Measurements from ENCODE around the gene REM1.
"Not testable (repeated sequence)": the region's sequence is repeated elsewhere in the genome, so short reads cannot be mapped to it uniquely, and the experiment has no call there.

REM1 gene

DNA sequence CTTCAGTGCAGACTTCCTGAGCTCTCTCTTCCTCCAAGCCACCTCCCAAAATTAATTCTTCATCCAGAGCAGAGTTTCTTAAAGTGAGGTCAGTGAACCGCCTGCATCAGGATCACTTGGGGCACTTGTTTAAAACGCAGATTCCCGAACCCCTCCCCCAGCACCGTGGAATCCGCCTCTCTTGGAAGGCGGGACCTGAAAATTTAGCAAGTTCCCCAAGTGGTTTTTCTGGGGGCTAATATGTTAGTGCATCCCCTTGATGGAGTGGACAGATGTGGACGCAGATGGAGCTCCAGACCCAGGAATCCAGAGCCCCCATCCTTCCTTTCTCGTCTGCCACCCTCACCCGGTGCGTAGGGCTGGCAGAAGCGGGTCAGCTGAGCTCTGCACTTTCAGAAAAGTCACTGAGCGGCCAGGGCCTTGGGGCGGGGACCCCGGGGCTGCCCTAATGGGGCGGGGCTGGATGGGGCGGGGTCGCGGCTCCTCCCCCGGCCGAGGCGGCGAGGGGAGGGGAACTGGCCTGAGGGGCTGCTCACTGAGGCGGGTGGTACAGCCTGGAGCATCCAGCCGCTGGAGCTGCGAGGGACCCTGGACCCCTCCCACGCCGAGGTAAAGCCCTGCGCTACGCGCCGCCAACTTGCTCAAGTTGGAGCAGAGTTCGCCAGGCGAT lies at the start of gene REM1, which contains the start of gene DEFB124:
TSS of gene REM1 (plus strand) at position 531 of the 670 bp plus-strand sequence. CDS start 1,158 bp downstream, outside the sequence.
TSS of gene DEFB124 (minus strand) at position 370 of the 670 bp plus-strand sequence. CDS start 2,114 bp downstream, outside the sequence.
- Mint-ChIP-seq H3K36me3 (ENCODE audit: low read depth) (peaks cover 4% of the 10 kb centered on the region), H3K27me3 (peaks cover 51% of the 10 kb centered on the region), H3K27ac (no peak within 1 kb of the TSS), H3K9me3 (peaks cover 4% of the 10 kb centered on the region), H3K4me1 (ENCODE audit: low read depth) (peaks cover 15% of the 10 kb centered on the region), H3K4me3 (no peak within 1 kb of the TSS)

GRCh38 chr20:31425797-31426196 lies 49.3 kb upstream of the REM1 start:
- H3K4me1 Mint-ChIP-seq (ENCODE audit: low read depth): no peaks in the 10 kb centered on the region
- H3K4me3 Mint-ChIP-seq: no peak overlapping the region
- H3K27me3 Mint-ChIP-seq: peaks cover 6% of the 10 kb centered on the region
- H3K9me3 Mint-ChIP-seq: no peaks in the 10 kb centered on the region
- no peaks in the 10 kb centered on the region for H3K36me3 Mint-ChIP-seq (ENCODE audit: low read depth)
- no peak overlapping the region for H3K27ac Mint-ChIP-seq

DNA sequence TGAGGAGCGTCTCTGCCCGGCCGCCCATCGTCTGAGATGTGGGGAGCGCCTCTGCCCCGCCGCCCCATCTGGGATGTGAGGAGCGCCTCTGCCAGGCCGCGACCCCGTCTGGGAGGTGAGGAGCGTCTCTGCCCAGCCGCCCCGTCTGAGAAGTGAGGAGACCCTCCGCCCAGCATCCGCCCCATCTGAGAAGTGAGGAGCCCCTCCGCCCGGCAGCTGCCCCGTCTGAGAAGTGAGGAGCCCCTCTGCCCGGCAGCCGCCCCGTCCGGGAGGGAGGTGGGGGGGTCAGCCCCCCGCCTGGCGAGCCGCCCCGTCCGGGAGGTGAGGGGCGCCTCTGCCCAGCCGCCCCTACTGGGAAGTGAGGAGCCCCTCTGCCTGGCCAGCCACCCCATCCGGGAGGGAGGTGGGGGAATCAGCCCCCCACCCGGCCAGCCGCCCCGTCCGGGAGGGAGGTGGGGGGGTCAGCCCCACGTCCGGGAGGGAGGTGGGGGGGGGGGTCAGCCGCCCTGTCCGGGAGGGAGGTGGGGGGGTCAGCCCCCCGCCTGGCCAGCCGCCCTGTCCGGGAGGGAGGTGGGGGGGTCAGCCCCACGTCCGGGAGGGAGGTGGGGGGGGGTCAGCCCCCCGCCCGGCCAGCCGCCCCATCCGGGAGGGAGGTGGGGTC lies 48.1 kb upstream of the REM1 start:
- not testable (repeated sequence) for H3K4me3 Mint-ChIP-seq; H3K9me3 Mint-ChIP-seq; H3K4me1 Mint-ChIP-seq (ENCODE audit: low read depth); H3K27me3 Mint-ChIP-seq; H3K27ac Mint-ChIP-seq; H3K36me3 Mint-ChIP-seq (ENCODE audit: low read depth)

DNA sequence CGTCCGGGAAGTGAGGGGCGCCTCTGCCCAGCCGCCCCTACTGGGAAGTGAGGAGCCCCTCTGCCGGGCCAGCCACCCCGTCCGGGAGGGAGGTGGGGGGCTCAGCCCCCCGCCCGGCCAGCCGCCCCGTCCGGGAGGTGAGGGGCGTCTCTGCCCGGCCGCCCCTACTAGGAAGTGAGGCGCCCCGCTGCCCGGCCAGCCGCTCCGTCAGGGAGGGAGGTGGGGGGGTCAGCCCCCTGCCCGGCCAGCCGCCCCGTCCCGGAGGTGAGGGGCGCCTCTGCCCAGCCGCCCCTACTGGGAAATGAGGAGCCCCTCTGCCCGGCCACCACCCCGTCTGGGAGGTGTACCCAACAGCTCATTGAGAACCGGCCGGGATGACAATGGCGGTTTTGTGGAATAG lies 47.5 kb upstream of the REM1 start:
- H3K9me3 Mint-ChIP-seq; H3K4me1 Mint-ChIP-seq (ENCODE audit: low read depth); H3K27ac Mint-ChIP-seq; H3K4me3 Mint-ChIP-seq; H3K36me3 Mint-ChIP-seq (ENCODE audit: low read depth): not testable (repeated sequence)
- peaks cover 12% of the 10 kb centered on the region for H3K27me3 Mint-ChIP-seq

GRCh38 chr20:31430568-31431115 lies 44.4 kb upstream of the REM1 start:
- H3K36me3 Mint-ChIP-seq (ENCODE audit: low read depth): no peaks in the 10 kb centered on the region
- H3K27me3 Mint-ChIP-seq: peaks cover 21% of the 10 kb centered on the region
- no peak overlapping the region for H3K27ac Mint-ChIP-seq
- no peak overlapping the region for H3K4me3 Mint-ChIP-seq
- H3K4me1 Mint-ChIP-seq (ENCODE audit: low read depth): no peaks in the 10 kb centered on the region
- no peaks in the 10 kb centered on the region for H3K9me3 Mint-ChIP-seq

DNA sequence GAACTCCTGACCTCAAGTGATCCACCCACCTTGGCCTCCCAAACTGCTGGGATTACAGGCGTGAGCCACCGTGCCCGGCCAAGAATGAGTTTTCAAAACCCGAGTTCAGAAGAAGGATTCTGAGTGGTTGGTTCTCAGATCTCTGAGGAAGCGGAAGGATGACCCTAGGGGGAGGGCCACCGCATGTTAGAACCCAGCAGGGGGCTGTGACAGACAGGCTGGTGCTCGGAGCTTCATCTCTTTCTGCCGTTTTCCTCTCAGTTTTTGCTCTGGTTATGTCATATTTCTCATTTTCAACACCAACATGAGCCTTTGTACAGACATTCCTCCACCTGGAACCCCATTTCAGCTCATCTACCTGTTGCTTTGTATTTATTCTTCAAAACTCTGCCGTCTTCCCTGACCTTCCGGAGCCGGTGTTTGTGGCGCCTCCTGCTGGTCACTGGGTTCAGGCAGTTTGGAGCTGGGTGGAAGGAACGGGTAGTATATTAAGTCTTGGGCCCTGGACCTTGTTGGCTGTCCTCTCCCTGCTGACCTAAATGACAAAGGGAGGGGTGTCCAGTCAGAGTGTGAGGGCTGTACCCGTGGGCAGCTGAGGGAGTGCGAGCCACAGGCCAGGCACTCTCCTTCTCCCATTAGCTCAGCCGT lies 35.0 kb upstream of the REM1 start, which contains the start of gene DEFB123:
TSS of gene DEFB123 (plus strand) at position 621 of the 648 bp plus-strand sequence. CDS start 67 bp downstream, outside the sequence.
- H3K9me3 Mint-ChIP-seq: no peaks in the 10 kb centered on the region
- no peaks in the 10 kb centered on the region for H3K27me3 Mint-ChIP-seq
- H3K4me3 Mint-ChIP-seq: no peak within 1 kb of the TSS

GRCh38 chr20:31446084-31446819 lies 28.8 kb upstream of the REM1 start:
- H3K36me3 Mint-ChIP-seq (ENCODE audit: low read depth): no peaks in the 10 kb centered on the region
- H3K9me3 Mint-ChIP-seq: no peaks in the 10 kb centered on the region
- H3K4me1 Mint-ChIP-seq (ENCODE audit: low read depth): no peaks in the 10 kb centered on the region
- no peak overlapping the region for H3K27ac Mint-ChIP-seq
- H3K27me3 Mint-ChIP-seq: no peaks in the 10 kb centered on the region
- H3K4me3 Mint-ChIP-seq: no peak overlapping the region

More for the DNA sequence above, 35.0 kb upstream of the REM1 start, which contains the start of gene DEFB123:
- Mint-ChIP-seq H3K27ac (no peak within 1 kb of the TSS), H3K36me3 (ENCODE audit: low read depth) (no peaks in the 10 kb centered on the region), H3K4me1 (ENCODE audit: low read depth) (no peaks in the 10 kb centered on the region)

- H3K27me3 Mint-ChIP-seq: no peaks in the 10 kb centered on the region
- no peak overlapping the region for H3K27ac Mint-ChIP-seq
- no peak overlapping the region for H3K4me3 Mint-ChIP-seq
- no peaks in the 10 kb centered on the region for H3K36me3 Mint-ChIP-seq (ENCODE audit: low read depth)
- H3K4me1 Mint-ChIP-seq (ENCODE audit: low read depth): no peaks in the 10 kb centered on the region
- H3K9me3 Mint-ChIP-seq: no peaks in the 10 kb centered on the region
Measured at GRCh38 chr20:31449511-31450414, 25.3 kb upstream of the REM1 start.

GRCh38 chr20:31452575-31452974 lies 22.5 kb upstream of the REM1 start:
- Mint-ChIP-seq H3K4me3 (no peak overlapping the region), H3K27ac (no peak overlapping the region), H3K36me3 (ENCODE audit: low read depth) (no peaks in the 10 kb centered on the region), H3K9me3 (no peaks in the 10 kb centered on the region), H3K27me3 (no peaks in the 10 kb centered on the region), H3K4me1 (ENCODE audit: low read depth) (no peaks in the 10 kb centered on the region)

DNA sequence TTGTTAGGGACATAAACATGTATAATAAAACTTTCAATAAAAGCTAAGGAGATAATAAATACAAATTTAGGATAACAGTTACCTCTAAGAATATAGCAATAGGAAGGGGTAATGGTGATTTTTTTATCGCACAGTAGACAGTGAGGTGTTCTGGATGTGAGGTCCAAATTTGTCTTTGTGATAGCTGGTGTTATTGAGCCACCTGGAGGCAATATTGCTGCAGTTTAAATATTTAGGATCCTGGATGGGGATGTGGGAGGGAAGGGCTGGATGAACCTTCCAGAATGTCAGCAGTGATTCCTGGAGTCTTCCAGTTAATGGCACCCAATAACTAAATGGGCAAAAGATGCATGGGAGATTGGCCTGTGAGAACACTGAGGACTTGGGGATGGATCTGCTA lies 20.7 kb upstream of the REM1 start:
- Mint-ChIP-seq H3K9me3 (no peaks in the 10 kb centered on the region), H3K4me3 (no peak overlapping the region), H3K4me1 (ENCODE audit: low read depth) (no peaks in the 10 kb centered on the region), H3K36me3 (ENCODE audit: low read depth) (no peaks in the 10 kb centered on the region), H3K27me3 (peaks cover 6% of the 10 kb centered on the region), H3K27ac (no peak overlapping the region)

DNA sequence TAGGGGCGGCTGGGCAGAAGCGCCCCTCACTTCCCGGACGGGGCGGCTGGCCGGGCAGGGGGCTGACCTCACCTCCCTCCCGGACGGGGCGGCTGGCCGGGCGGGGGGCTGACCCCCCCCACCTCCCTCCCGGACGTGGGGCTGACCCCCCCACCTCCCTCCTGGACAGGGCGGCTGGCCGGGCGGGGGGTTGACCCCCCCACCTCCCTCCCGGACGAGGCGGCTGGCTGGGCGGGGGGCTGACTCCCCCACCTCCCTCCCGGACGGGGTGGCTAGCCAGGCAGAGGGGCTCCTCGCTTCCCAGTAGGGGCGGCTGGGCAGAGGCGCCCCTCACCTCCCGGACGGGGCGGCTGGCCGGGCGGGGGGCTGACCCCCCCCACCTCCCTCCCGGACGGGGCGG lies 4.1 kb upstream of the REM1 start:
- not testable (repeated sequence) for H3K4me3 Mint-ChIP-seq; H3K9me3 Mint-ChIP-seq; H3K27ac Mint-ChIP-seq; H3K36me3 Mint-ChIP-seq (ENCODE audit: low read depth)
- peaks cover 15% of the 10 kb centered on the region for H3K4me1 Mint-ChIP-seq (ENCODE audit: low read depth)
- H3K27me3 Mint-ChIP-seq: peaks cover 21% of the 10 kb centered on the region

- H3K9me3 Mint-ChIP-seq: peaks cover 4% of the 10 kb centered on the region
- H3K27me3 Mint-ChIP-seq: peaks cover 36% of the 10 kb centered on the region
- H3K4me1 Mint-ChIP-seq (ENCODE audit: low read depth): peaks cover 15% of the 10 kb centered on the region
- no peak overlapping the region for H3K27ac Mint-ChIP-seq
- no peak overlapping the region for H3K4me3 Mint-ChIP-seq
- H3K36me3 Mint-ChIP-seq (ENCODE audit: low read depth): peaks cover 4% of the 10 kb centered on the region
Measured at GRCh38 chr20:31472395-31473330, 2.4 kb upstream of the REM1 start.
